Activated CD8-positive, alpha-beta T cell treated with anti-CD3 and anti-CD28 coated beads for 36 hours (primary cell): Measurements from ENCODE around the gene TMC8. TPM values are rescaled to one million over a fixed set of nuclear protein-coding genes. Genes with fewer than 3 reads are reported as not detected.

ENCODE experiments used
- ATAC-seq: fragments of 200-7000 bp; cut with Tn5 transposase; one replicate; pipeline ENCODE4 v1.10.0; 2021; ENCODE audit warnings: mild to moderate bottlenecking, moderate library complexity
- CTCF ChIA-PET: fragments of 350-600 bp; sonication (Branson Sonifier 250); formaldehyde crosslinking; loops from one replicate; lab custom pipeline; 2021; ENCODE audit warnings: antibody characterized with exemption; lab: Charles Lee
- POLR2A ChIA-PET: fragments of 350-600 bp; sonication (Branson Sonifier 250); formaldehyde crosslinking; loops from one replicate; lab custom pipeline; 2021; ENCODE audit warnings: antibody characterized with exemption; lab: Charles Lee
- DNase-seq: peaks from one replicate; pipeline ENCODE4 v3.0.0-alpha.2; 2020
- H3K27ac Mint-ChIP-seq: one replicate; pipeline ENCODE4 v1.8.0; 2021; ENCODE audit warnings: mild to moderate bottlenecking, mixed read lengths
- H3K27me3 Mint-ChIP-seq: one replicate; pipeline ENCODE4 v1.8.0; 2021; ENCODE audit warnings: mixed read lengths
- H3K36me3 Mint-ChIP-seq: one replicate; pipeline ENCODE4 v1.8.0; 2021; ENCODE audit warnings: low read depth, mixed read lengths
- H3K4me1 Mint-ChIP-seq: one replicate; pipeline ENCODE4 v1.8.0; 2021; ENCODE audit warnings: low read depth, mixed read lengths
- H3K4me3 Mint-ChIP-seq: one replicate; pipeline ENCODE4 v1.8.0; 2021; ENCODE audit warnings: mild to moderate bottlenecking, moderate library complexity, mixed read lengths
- H3K9me3 Mint-ChIP-seq: one replicate; pipeline ENCODE4 v1.8.0; 2021; ENCODE audit warnings: mixed read lengths
- CTCF ChIP-seq: fragments of 200-600 bp; IDR thresholded peaks from one replicate; pipeline ENCODE4 v1.8.0; 2022; ENCODE audit warnings: antibody characterized with exemption, mild to moderate bottlenecking
- intact Hi-C: fragments of 100-400 bp; cut with micrococcal nuclease; formaldehyde crosslinking; loops from one replicate; pipeline ENCODE4 v1.10.0; 2022
- total RNA-seq, 2 experiments: library from RNA; stranded (reverse); gene quantifications; one replicate each; pipeline ENCODE4 v1.2.3, GENCODE V29; 2021

TMC8 gene
- total RNA-seq, 2 experiments from 2014 or later: 182 to 197 TPM

GRCh38 chr17:78163881-78164747 is 33.5 kb downstream of the TMC8 start:
- intact Hi-C loops: no loop called here
- H3K4me1 Mint-ChIP-seq: peaks cover 6% of the 10 kb centered on the region
- ChIA-PET CTCF (no interaction called here), POLR2A (interaction anchor here (1.2 to 1.9 kb wide), 6 partner anchors 8 to 34 kb away, joined by 3 to 8 read pairs (median 3); partner anchors contain the start of genes TK1 and TMC8)
- DNase-seq (no peak), ATAC-seq (no peak)
- H3K27me3 Mint-ChIP-seq: no peaks in the 10 kb centered on the region
- H3K4me3 Mint-ChIP-seq: no peak overlapping the region
- no peak overlapping the region for H3K27ac Mint-ChIP-seq
- no peaks in the 10 kb centered on the region for H3K36me3 Mint-ChIP-seq
- no peaks in the 10 kb centered on the region for H3K9me3 Mint-ChIP-seq
- no peak for TF ChIP-seq CTCF

GRCh38 chr17:78164748-78165607 is 34.4 kb downstream of the TMC8 start:
- POLR2A ChIA-PET: interaction anchor here (1.2 to 1.9 kb wide), 3 partner anchors 10 to 35 kb away, joined by 3 to 8 read pairs (median 3); partner anchors contain the start of genes TK1 and TMC8
- H3K4me3 Mint-ChIP-seq: no peak overlapping the region

GRCh38 chr17:78166416-78166815 is 35.8 kb downstream of the TMC8 start:
- no peak for DNase-seq
- ATAC-seq: no peak
- H3K27ac Mint-ChIP-seq: no peak overlapping the region
- intact Hi-C loops: loop anchor here (5.0 kb wide), 1 partner anchor 54 kb away; no protein-coding TSS in a partner anchor
- H3K4me1 Mint-ChIP-seq: peaks cover 21% of the 10 kb centered on the region
- ChIA-PET CTCF (interaction anchor here (0.9 to 1.5 kb wide), 2 partner anchors 10 to 81 kb away, joined by 3 to 8 read pairs; no protein-coding TSS in a partner anchor), POLR2A (no interaction called here)
- H3K4me3 Mint-ChIP-seq: no peak overlapping the region
- H3K36me3 Mint-ChIP-seq: peaks cover 8% of the 10 kb centered on the region
- H3K27me3 Mint-ChIP-seq: no peaks in the 10 kb centered on the region
- no peaks in the 10 kb centered on the region for H3K9me3 Mint-ChIP-seq
- no peak for TF ChIP-seq CTCF

More at GRCh38 chr17:78164748-78165607, 34.4 kb downstream of the TMC8 start:
- H3K36me3 Mint-ChIP-seq: no peaks in the 10 kb centered on the region
- peaks cover 8% of the 10 kb centered on the region for H3K4me1 Mint-ChIP-seq
- no peak for DNase-seq
- H3K9me3 Mint-ChIP-seq: no peaks in the 10 kb centered on the region
- intact Hi-C loops: loop anchor here (5.0 kb wide), 1 partner anchor 53 kb away; no protein-coding TSS in a partner anchor
- no peaks in the 10 kb centered on the region for H3K27me3 Mint-ChIP-seq
- CTCF ChIA-PET: no interaction called here
- no peak for TF ChIP-seq CTCF
- H3K27ac Mint-ChIP-seq: no peak overlapping the region
- ATAC-seq: no peak

GRCh38 chr17:78168242-78168902 is 37.8 kb downstream of the TMC8 start, which contains the start of gene SYNGR2:
SYNGR2 (plus strand) TSS chr17:78168581; CDS start chr17:78168617, 36 bp downstream.
- Mint-ChIP-seq H3K36me3 (peaks cover 24% of the 10 kb centered on the region), H3K27me3 (no peaks in the 10 kb centered on the region), H3K9me3 (no peaks in the 10 kb centered on the region), H3K4me3 (peak within 1 kb of the TSS; percentile 77), H3K27ac (peak within 1 kb of the TSS; percentile 79), H3K4me1 (peaks cover 41% of the 10 kb centered on the region)
- TF ChIP-seq CTCF: no peak
- ATAC-seq (peak; percentile 82), DNase-seq (peak; percentile 86)
- intact Hi-C loops: loop anchor here (5.0 kb wide), 1 partner anchor 56 kb away; no protein-coding TSS in a partner anchor
- CTCF ChIA-PET: interaction anchor here (1.1 kb wide), 1 partner anchor 34 kb away, joined by 3 read pairs; no protein-coding TSS in a partner anchor
- POLR2A ChIA-PET: interaction anchor here (1.2 to 10.2 kb wide), 4 partner anchors 13 to 25 kb away, joined by 4 to 100 read pairs (median 19); partner anchors contain the start of genes AFMID and TK1
